ENCODE measurements around the gene CBX8.

Gene CBX8

DNA sequence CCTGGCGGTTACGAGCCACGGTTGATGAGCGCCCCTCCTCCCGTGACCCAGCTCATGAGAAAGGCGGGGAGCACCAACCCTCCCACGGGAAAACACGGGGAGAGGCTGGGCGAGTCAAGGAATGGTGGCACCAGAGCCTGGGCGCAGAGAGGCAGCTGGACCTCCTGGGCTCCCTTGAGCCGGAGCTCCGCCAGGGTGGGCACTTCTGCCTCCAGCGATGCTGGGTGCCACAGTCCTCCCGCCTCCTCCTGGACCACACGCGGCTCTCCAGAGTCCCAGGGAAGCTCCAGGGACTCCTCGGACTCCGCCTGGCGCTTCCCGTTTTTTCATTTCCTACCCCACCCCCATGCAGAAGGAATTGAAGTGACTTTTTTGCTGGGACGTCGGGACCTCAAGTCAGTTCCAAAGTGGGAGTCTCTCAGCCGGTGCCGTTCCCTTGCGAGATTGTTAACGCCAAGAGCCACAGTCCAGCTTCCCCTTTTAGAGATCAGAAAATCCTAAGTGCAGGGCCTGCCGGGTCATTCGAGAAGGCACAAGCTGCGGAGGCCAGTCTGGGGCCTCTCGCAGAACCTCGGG is 6.6 kb upstream of the CBX8 start:
- DNase-seq = no peak

- DNase-seq = no peak
Measured at GRCh38 chr17:79802736-79803420, 6.0 kb upstream of the CBX8 start.

DNA sequence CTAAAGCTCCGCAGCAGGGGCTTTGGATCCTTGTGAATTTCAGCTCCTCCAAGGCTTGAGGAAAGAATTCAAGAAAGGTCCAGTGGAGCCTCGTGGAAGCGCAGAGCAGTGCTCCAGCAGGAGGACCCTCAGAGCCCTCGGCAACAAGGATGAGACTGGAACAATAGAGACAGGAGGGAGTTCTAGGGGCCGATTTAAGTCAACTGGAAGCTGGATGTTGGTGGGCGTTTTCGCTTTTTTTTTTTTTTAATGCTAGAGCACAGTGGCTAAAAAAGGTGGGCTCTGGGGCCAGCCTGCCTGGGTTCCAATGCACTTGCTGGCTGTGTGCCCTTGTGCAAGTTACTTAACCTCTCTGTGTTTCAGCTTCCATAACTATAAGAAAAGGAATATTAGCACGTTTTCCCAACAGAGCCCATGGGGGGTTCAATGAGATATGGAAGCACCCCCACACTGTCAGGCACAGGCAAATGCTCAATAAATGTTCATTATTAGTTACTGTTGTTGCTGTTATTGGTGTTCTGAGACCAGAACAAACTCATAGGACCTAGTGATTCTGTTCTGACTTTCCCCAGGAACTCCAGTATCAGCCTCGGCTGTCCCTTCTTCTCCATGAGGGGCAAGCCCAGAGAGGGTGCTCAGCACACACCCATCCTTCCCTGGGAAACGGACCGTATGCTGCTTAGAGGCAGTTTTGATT is 5.3 kb upstream of the CBX8 start:
- DNase-seq = no peak

- DNase-seq = no peak
Measured at GRCh38 chr17:79801156-79802038, 4.5 kb upstream of the CBX8 start.

DNA sequence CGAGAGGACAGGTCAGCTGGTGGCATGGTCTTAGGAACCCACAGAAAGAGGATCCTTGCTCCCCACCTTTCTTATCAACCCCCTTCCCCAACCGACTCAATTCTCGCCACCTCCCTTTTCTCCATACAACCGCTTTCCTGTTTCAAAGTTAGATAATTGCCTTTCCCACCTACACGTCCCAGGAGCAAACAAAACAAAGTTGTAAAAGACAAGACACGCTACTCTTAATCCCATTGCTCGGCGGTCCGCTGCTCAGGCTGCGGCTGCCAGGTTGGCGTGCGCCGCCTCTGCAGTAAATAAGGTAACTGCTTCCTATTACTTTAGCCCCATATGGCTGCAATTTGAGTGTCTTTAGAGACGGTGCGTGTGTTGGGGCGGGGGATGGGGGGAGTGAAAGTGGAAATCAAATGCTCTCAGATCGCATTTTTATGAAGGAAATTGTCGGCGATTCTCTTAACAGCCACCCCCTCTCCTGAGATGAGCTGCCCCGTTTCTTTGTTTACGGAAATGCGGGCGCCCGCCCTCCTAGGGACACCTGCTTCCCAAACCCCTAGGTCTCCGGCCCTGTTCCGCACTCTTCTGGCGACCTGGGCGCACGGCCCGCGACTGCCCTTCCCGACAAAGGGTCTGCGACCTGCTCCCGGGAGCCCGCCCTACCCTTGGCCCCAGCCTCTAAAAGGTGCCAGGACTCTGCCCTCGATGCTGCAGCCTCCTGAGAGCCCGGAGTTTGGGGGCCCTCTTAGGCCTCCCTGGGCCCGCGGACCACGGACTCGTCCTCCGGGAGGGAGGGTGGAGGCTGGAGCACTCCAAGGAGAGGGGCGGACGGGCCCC is 3.7 kb upstream of the CBX8 start:
- peak; percentile 31 for DNase-seq

GRCh38 chr17:79799538-79800324 is 2.9 kb upstream of the CBX8 start:
- no peak for DNase-seq

- DNase-seq = no peak
Measured at GRCh38 chr17:79799174-79799537, 2.3 kb upstream of the CBX8 start.

- DNase-seq = no peak
Measured at GRCh38 chr17:79798299-79799173, 1.7 kb upstream of the CBX8 start.

GRCh38 chr17:79797492-79798298 is 818 bp upstream of the CBX8 start:
- peak; percentile 58 for DNase-seq

GRCh38 chr17:79796444-79796762 is 474 bp downstream of the CBX8 start:
- no peak for DNase-seq

- DNase-seq = no peak
Measured at GRCh38 chr17:79795795-79796443, 958 bp downstream of the CBX8 start.

DNA sequence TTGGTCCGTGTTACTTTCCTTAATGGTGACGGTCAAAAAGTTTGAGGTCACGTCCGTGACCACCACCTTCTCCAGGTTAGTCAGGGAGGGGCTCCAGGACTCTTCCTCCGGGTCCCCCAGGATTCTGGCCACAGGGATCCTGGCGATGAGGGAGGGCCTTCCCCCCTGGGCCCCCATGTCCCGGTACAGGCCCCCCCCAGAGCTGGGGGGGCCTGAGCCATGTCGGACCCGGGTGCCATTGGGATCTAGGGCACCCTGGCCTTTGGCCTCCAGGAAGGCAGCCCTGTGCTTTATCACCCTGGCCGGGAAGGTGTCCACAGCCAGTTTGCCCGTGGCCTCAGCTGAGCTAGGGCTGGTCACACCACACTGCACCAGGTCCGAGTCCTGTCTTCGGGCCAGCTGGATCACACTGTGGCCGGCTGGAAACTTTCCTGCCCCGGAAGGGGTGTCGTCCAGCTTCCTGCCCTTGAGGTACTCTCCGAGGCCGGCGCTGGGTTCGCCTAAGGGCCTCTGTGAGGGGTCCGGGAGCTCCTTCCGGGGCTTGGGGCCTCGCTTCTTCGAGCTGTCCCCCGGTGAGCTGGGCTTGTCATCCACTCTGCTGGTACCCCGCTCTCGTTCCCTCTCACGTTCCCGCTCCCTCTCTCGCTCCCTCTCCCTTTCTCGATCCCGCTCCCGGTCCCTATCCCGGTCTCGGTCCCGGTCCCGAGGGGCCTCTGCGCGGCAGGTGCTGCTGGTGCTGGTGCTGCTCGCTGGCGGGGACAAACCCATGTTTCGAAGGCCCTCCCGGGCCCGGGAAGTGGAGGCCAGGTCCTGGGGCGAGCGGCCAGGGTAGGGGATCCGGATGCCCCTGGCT is 2.0 kb downstream of the CBX8 start:
- DNase-seq = no peak

- DNase-seq = no peak
Measured at GRCh38 chr17:79793924-79794304, 3.0 kb downstream of the CBX8 start.

GRCh38 chr17:79792984-79793923 is 3.6 kb downstream of the CBX8 start:
- no peak for DNase-seq

- DNase-seq = no peak
Measured at GRCh38 chr17:79792341-79792871, 4.5 kb downstream of the CBX8 start.

- no peak for DNase-seq
Measured at GRCh38 chr17:79791735-79792161, 5.1 kb downstream of the CBX8 start.
